Stimulated activated CD8-positive, alpha-beta memory T cell treated with anti-CD3 and anti-CD28 coated beads, Interleukin-15, amount 100 ng/mL, for 24 hours (primary cell): ENCODE data around the gene DPYD.

Source experiments
- DNase-seq: peaks from one replicate; pipeline ENCODE4 v3.0.0-alpha.2; 2020; ENCODE audit warnings: low read depth

The DPYD gene

GRCh38 chr1:97610102-97610501 lies 310.7 kb downstream of the DPYD start:
- no peak for DNase-seq

GRCh38 chr1:97608272-97608671 lies 312.6 kb downstream of the DPYD start:
- no peak for DNase-seq

GRCh38 chr1:97603776-97604175 lies 317.1 kb downstream of the DPYD start:
- no peak for DNase-seq

GRCh38 chr1:97603218-97603617 lies 317.6 kb downstream of the DPYD start:
- DNase-seq, result no peak

GRCh38 chr1:97599447-97599846 lies 321.4 kb downstream of the DPYD start:
- no peak for DNase-seq

- DNase-seq, result no peak
Measured at GRCh38 chr1:97593192-97593591, 327.6 kb downstream of the DPYD start.

GRCh38 chr1:97588772-97589171 lies 332.1 kb downstream of the DPYD start:
- DNase-seq, result no peak

- DNase-seq, result no peak
Measured at GRCh38 chr1:97581614-97582051, 339.2 kb downstream of the DPYD start.

- DNase-seq, result no peak
Measured at GRCh38 chr1:97577613-97578012, 343.2 kb downstream of the DPYD start.

GRCh38 chr1:97573553-97573952 lies 347.3 kb downstream of the DPYD start:
- DNase-seq, result no peak

- no peak for DNase-seq
Measured at GRCh38 chr1:97572561-97572960, 348.3 kb downstream of the DPYD start.

- no peak for DNase-seq
Measured at GRCh38 chr1:97571760-97572159, 349.1 kb downstream of the DPYD start.

GRCh38 chr1:97570691-97571090 lies 350.1 kb downstream of the DPYD start:
- no peak for DNase-seq

- no peak for DNase-seq
Measured at GRCh38 chr1:97567000-97567749, 353.7 kb downstream of the DPYD start.

GRCh38 chr1:97565886-97566285 lies 354.9 kb downstream of the DPYD start:
- DNase-seq, result no peak

- no peak for DNase-seq
Measured at GRCh38 chr1:97563926-97564325, 356.9 kb downstream of the DPYD start.

GRCh38 chr1:97562081-97562480 lies 358.8 kb downstream of the DPYD start:
- DNase-seq, result no peak

- no peak for DNase-seq
Measured at GRCh38 chr1:97560714-97561113, 360.1 kb downstream of the DPYD start.

GRCh38 chr1:97553971-97554370 lies 366.9 kb downstream of the DPYD start:
- no peak for DNase-seq

- DNase-seq, result no peak
Measured at GRCh38 chr1:97551113-97551512, 369.7 kb downstream of the DPYD start.

- DNase-seq, result no peak
Measured at GRCh38 chr1:97545446-97545845, 375.4 kb downstream of the DPYD start.

- no peak for DNase-seq
Measured at GRCh38 chr1:97540346-97540888, 380.4 kb downstream of the DPYD start.

- no peak for DNase-seq
Measured at GRCh38 chr1:97538113-97538512, 382.7 kb downstream of the DPYD start.

- no peak for DNase-seq
Measured at GRCh38 chr1:97533358-97533757, 387.5 kb downstream of the DPYD start.
